Medulla oblongata (tissue), 1 donor: ENCODE results near the gene MTG2.

Source experiments
- DNase-seq: peaks from one replicate; pipeline ENCODE4 v3.0.0-alpha.2; 2015; ENCODE audit errors: extremely low spot score

MTG2 gene

DNA sequence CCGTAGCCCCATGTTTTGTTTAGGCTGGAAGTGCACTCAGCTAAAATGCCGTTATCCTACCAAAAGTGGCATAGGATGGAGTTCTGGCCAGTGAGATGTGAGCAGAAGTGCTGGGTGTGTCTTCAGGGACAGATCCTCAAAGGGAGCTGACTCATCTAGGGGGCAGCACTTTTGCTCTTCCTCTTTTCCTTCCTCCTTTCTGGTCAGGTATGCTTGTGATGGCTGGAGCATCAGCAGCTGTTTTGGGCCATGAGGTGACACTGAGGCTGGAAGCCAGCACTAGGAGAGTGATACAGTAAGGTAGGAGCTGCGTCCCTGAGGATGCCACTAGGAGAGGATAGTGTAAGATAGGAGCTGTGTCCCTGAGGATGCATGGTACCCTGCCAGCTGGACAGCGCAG lies 50.9 kb downstream of the MTG2 start:
- DNase-seq = no peak

DNA sequence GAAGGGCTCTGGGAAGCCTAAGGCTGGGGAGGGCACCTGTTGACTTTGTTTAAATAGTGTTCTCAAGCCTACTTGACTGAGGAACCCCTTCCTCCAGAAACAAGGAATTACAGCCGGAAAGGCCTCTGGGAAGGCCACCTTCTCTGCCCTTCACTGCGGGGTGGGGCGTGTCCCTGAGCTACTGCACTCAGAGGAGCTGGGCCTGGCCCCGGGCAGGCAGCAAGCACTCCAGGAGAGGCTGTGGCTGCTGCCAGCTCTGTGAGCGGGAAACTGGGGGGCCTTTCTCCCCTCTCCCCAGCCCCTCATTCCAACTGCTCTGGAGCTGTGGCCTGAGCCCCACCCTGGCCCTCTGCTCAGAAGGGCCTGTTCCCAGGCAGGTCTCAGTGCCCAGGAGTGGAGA lies 51.5 kb downstream of the MTG2 start:
- no peak for DNase-seq

DNA sequence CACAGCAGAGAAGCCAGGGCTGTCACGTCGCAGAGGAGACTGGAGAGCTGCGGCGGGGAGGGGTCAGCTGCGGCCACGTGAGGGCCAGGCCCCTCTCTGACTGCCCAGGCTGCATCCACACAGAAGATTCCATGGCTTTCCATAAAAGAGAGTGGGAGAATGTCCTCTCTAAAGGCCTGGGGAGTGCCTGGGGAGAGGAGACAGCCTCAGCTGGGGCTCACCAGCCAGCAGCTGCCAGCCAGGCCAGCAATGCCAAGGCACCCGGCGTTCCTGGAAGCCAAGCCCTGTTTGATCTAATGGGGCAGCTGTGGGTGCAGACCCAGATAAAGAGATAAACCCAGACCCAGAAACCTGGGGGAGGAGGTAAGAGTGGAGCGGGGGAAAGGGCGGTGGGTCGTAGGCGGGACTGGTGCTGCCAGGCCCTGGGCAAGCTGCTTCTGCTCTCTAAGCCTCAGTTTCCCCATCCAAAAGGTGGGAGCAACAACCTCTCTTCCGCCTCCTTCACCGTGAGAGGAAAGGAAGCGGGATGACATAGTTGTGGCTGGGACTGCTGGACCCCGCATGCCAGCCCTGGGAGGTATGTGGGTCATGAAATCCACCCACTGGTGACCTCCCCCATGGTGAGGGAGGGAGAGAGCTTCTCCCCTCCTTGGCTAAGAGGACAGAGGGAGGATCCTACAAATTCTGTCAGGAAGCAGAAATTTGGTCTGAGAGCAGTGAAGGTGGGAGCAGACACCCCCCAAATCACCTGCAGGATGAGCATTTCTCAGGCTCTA lies 52.4 kb downstream of the MTG2 start:
- DNase-seq = no peak

DNA sequence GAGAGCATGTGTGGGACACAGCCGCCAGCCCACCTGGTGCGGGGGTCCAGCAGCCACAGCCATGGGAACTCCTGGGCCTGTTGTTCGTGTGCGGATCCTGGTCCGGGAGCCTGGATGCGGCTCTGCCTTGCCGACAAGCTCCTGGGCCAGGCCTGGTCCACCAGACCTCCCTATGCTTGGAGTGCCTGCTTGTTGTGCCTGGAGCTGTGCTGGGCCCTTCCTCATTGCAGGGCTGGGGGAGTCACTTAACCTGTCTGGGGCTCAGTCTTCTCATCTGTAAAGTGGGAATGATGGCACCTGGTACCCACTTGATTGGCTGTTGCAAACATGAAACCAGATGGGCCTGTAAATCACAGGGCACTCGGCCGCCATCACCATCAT lies 52.9 kb downstream of the MTG2 start:
- no peak for DNase-seq

DNA sequence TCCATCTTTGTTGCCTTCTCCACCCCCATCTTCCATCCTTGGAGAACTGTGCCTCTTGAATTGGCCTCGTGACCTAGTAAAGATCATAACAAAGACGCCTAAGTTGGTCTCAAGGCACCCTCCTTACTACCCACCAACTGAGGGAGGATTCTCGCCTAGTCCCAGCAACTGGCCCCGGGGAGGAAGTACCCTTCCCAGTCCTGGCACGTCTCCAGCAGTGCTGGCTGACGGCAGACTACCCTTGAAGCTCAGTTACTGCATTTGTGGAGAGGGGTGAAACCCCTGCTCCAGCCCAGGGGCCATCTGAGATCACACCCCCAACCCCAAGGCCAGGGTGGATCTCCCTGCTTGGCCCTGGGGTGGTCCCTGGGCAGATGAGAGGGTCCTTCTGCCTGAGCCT lies 53.4 kb downstream of the MTG2 start:
- DNase-seq = no peak

DNA sequence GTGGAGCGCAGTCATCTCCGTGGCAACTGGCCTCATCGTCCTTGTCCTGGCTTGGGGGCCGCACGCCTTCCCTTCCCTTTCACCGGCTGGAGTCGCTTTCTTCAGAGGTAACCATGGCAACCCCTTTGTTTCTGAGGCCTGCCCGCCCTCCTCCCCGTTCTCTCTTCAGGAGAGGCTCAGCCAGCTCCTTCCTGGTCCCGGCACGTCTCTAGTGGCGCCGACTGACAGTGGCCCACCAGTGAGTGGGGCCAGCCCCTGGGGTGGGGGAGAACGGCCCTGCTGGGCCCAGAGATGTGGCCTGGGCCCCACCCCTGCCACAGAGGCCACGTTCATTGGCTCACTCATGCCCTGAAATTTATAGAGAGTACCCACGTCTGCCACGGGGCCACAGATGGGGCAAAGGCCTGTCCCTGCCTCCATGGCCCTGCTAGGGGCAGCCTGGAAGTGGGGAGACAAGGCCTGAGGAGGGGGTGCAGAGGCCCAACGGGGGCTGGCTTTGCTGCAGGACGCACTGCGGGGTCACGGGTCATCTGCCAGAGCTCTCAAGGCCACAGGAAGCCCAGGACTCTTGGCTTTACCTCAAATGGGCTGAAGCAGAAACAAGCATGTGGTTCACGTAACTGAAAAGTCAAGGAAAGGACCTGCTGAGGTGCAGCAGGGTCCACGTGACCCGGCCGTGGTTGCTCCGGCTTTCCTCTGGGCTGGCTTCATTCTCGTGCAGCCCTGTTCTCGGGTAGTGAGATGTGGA lies 54.1 kb downstream of the MTG2 start:
- peak; percentile 47 for DNase-seq

DNA sequence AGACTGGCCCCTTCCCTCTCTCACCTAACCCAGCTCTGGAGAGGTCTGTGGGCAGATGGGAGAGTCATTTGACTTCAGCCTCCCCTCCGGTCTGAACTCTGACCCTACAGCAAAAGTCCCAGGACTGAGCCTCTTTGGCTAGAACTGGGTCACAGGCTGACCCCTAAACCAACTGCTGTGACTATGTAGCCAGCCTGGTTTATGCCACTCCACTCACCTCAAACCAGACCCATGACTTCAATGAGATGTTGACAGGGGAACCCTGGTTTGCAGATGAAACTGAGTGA lies 54.6 kb downstream of the MTG2 start:
- no peak for DNase-seq

DNA sequence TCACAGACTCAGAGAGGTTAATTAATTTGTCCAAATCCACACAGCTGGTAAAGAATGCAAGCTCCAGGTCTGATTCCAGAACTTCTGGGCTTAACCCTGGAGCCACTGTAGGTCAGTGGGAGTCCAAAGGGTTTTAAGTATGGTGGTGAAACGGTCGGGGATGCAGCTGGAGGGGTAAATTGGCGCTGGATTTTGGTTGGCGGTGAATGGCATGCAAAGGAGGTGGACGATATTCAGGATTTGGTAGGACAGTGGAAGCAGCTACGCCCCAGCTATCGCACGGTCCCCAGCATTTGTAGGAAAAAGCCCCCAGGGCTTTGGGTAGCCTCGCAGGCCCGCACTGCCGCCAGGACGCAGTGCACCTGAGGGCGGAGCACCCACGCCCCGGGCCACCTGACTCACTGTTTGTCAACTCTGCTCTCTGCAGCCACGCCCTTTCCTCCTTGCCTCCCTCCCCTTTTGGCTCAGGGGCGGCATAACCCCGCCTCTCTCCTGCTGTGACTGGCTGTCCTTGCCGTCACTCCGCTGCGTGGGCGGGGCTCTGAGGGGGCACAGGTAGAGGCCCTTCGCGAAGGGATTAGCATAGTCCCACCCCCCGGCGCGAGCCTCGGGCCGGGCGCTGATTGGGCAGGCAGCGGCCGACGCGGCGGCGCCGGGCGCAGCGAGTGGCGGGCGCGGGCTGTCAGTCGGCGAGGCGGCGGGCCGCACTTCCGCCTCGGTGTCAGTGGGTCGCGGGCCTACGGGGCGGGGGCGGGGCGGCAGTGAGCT lies 55.2 kb downstream of the MTG2 start, which contains the start of gene OSBPL2:
OSBPL2 (plus strand) TSS at position 721 of the 768 bp plus-strand sequence. CDS start 17,664 bp downstream, outside the sequence.
- DNase-seq = peak; percentile 99

DNA sequence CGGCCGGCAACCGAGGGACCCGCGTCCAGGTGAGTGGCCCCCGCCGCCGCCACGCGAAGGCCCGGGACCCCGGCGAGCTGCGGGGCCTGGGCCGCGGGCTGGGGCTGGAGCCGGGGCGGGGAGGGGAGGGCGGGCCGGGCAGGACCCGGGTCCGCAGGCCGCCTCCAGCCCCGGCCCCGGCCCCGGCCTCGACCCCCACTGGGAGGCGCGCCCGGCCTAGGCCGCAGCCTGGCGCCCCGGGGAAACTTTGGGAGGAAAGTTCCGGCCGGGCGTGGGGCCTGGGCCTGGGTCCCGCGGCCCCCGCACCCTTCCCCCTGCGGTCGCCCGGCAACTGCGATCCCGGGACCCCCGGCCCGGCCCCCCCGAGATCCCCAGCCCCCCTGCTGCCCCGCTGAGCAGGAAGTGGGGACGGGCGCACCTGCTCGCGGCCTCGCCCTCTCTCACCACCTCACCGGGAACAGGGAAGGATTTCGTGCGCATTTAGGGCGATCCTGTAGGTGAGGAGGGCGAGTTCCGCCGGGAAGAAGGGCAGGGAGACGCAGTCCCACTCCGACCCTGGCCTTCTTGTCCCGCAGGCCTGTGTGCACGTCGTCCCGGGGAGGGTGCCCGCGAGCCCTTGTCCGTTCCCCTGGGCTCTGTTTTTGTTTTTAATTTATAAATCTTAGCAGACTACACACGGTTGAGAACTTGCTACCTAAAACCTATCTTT lies 55.9 kb downstream of the MTG2 start:
- DNase-seq = no peak

DNA sequence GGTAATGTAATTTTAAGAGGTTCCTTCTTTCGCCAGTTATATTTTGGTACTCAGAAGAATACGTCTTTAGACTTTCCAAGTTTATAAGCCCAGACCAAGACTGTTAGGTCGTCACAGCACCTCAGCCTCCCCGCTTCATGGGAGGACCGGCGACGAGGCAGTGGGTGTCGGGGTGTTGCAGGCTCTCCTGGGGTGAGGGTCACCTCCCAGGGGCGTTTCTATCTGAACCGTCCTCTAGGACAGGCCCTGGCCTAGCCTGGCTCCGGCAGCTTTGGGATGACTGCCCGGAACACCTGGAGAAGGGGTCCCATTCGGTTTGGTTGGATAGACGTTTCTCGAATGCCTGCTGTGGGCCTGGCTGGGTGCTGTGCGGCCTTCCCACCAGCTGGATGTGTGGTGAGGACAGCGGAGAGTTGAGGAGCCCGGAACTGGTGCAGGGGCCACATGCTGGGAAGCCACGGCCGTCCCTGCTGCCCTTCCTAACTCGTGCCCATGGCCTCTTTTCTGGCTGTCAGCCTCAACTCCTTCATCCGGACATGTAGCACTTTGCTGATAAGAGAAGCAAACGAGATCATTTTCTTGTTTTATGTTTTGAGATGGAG lies 56.6 kb downstream of the MTG2 start:
- no peak for DNase-seq

DNA sequence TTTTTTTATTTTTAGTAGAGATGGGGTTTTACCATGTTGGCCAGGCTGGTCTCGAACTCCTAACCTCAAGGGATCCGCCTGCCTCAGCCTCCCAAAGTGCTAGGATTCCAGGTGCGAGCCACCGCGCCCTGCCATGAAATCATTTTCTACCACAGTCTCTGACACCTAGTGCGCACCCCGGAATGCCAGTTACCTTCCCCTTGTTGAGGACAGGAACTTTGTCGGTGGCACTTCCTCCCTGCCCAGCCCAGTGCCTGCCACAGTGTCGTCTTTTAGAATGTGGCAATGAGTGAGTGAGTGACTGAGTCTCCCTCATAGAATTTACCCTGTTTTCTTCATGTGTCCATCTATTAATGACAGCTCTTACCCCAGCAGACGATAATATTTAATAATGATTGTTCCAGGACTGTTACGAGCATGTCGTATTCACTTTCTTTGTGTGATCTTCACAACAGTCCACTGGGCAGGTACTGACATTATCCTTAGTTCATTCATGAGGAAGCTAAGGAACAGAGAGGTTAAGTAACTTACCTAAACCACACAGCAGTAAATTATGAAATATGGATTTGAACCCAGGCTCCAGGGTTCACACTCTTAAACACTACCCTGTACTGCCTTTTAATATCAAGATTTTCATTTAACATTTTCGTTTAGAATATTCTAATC lies 57.3 kb downstream of the MTG2 start:
- no peak for DNase-seq

DNA sequence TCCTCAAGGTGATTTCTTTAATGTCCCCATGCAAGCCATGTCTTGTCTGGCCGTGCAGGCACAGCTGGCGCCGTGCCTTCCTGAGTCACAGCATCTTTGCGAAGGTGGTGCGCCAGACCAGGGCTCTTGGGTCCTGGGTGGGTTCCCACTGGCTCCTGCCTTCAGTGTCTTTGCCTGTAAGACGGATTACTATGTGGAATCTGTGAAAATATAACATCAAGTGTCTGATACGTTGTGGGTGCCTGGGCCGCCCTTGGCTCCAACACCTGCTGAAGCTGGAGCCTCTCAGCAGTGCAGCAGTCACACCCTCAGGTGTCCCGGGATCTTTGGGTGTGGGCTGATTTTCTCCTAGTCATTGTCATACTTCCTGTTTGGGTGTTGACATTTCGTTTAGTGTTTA lies 58.7 kb downstream of the MTG2 start:
- no peak for DNase-seq

DNA sequence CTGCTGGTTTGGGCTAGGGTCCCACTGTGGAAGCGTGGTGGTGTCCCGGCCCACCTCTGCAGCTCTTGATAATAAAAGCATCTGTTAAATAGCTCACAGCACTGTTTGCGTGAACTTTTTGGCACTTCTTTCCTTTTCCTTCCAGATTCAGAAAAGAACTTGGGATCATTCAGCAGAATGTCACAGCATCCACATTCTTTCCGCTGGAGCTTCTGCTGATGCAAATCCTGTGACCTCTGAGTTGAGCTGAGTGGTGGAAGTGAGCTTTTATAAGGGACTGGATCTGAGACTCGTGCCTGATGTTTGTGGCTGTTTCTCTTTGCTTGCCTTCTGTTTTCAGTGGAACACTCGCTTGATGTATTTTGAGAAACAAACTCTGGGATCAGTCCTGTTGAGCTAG lies 59.3 kb downstream of the MTG2 start:
- no peak for DNase-seq

DNA sequence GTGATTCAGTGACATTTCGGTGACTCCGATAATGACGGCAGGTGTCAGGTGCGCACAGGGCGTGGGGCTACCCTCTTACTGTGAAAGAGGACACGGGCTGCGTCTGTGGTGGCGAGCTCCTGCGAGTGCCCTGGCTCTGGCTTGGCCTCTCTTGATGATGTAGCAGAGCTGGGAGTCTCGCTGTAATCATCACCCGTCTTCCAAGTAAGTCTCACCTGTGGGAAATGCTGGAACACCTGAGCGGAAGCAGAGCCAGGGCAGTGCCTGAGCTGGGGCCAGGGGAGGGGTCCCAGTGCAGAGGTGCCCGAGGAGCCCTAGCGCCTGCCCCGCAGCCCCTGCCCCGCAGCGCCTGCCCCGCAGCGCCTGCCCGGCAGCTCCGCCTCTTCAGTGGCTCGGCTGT lies 60.3 kb downstream of the MTG2 start:
- DNase-seq = no peak

DNA sequence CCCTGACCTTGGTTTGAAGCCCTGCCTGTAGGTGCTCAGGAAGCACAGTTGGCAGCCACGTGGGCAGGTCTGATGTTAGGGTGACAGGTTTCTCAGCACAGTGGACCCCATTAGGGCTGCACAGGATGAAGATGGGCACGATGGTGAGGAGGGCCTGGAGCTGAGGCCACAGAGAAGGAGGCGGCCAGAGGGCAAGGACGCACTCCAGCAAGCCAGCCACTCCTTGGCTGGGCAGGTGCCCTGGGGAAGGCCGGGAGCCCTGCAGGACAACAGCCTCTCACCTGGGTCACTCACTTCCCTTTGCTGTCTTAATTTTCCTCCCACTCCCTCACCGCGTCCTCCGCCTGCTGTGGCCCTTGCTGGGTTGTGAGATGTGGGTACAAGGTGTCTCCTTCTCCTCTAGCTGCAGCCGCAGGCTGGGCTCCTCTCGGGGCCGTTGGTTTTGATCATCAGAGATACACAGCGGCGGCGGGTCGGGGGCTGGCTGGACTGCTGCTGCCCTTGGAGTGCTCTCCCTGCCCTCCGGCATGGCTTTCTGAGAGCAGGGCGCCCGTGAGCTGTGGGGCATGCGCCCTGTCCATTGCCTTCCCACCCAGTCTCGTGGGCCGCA lies 61.2 kb downstream of the MTG2 start:
- DNase-seq = no peak

DNA sequence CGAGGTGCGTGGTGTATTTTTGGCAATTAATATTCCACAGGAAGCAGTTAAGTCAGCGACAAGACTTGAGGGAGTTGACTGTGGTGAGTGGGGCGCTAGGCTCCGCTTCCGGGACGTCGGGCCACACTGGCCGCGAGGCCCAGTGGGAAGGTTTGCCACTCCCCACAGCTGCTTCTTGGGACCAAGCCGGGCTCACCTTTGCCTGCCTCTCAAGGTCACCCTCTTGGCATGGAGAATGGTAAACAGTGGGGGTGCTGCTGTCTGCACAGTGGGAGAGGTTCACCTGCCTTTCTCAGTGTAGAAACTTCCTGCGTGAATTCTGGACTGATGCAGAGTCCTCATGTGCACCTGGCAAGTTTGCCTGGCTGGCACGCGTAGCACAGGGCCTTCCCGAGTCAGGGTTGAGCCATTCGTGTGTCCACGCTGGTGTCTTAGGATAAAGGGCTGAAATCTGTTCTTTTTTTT lies 61.8 kb downstream of the MTG2 start:
- DNase-seq = no peak

DNA sequence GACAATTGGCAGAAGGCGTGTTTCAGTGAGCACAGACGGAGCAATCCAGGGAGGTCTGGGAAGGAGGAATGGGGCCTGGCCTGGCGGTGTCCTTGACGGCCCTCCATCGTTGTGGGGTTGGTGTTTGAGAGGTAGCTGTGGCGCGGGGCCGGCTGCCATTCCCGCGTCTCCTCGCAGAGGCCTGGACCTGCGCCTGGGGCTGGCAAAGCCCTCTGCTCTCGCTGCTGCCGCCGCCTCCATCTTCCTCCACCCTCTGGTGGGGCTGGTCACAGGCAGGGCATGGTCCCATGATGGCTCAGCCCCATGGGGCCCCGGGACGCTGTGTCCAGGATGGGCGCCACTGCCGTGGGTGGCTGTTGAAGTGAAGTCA lies 63.1 kb downstream of the MTG2 start:
- DNase-seq = no peak

DNA sequence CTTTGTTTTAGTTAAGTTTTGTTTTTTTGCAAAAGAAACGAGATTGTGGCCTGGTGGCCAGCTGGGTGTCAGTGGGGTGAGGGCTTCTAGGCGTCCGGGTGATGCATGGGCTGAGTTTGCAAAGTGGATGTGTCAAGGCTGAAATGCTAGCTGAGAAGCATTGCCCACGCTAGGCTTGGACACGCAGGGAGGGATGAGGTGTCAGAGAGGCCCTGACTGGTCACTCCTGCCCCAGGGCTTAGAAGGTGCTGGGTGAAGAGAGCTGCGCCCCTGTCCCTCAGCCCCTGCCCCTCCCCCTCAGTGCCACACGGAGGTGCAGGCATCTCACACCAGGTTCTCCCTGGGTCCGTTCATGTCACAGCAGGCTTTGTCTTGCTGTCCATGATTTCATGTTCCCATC lies 63.6 kb downstream of the MTG2 start:
- no peak for DNase-seq

DNA sequence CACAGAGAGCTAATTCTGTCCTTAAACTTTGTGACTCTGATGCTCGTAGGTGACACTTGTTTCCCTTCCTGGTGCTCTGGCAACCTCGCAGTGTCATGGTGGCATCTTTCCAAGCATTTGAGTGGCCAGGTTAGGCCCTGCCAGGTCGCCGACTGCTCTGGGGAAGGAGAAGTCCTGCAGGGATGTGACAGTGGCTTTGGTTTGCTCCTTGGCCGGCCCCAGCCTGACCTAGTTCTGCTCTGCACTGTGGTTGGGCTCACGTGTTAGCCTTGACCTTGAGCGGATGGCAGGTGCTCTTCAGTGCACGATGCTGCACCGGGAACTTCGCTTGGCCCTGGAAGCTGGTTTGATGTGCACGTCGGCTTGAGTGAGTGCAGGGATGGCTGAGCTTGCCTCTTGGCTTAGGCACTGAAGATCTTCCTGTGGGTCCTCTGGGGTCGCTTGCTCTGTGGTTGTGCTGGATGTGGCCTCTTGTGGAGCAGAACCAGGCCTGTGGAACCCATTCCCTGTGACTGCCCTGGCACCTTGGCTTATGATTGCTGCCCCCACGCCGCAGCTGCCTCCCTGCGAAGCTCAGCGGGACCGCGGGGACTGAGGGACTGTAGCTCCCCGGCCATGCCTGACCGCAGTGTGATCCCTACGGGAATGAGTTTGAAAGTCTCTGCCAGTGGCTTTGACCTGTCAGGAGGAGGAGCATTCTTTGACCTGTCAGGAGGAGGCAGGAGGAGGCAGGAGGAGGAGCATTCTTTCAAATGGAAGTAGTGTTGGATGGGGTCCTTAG lies 64.2 kb downstream of the MTG2 start:
- no peak for DNase-seq
